Activated naive CD4-positive, alpha-beta T cell (primary cell): Measurements from ENCODE around the gene CRABP1.
"Not testable (repeated sequence)": the region's sequence is repeated elsewhere in the genome, so short reads cannot be mapped to it uniquely, and the experiment has no call there.

ENCODE experiments used
- DNase-seq, 4 experiments: peaks; one replicate each; lab custom pipeline; 2025; lab: John Stamatoyannopoulos, UW

CRABP1 gene

GRCh38 chr15:78374436-78375393 is 34.6 kb downstream of the CRABP1 start:
- no peak for DNase-seq

GRCh38 chr15:78380143-78380542 is 40.0 kb downstream of the CRABP1 start:
- DNase-seq = not testable (repeated sequence)

- no peak for DNase-seq
Measured at GRCh38 chr15:78382114-78382880, 42.1 kb downstream of the CRABP1 start.

- no peak for DNase-seq
Measured at GRCh38 chr15:78384651-78385050, 44.5 kb downstream of the CRABP1 start.

DNA sequence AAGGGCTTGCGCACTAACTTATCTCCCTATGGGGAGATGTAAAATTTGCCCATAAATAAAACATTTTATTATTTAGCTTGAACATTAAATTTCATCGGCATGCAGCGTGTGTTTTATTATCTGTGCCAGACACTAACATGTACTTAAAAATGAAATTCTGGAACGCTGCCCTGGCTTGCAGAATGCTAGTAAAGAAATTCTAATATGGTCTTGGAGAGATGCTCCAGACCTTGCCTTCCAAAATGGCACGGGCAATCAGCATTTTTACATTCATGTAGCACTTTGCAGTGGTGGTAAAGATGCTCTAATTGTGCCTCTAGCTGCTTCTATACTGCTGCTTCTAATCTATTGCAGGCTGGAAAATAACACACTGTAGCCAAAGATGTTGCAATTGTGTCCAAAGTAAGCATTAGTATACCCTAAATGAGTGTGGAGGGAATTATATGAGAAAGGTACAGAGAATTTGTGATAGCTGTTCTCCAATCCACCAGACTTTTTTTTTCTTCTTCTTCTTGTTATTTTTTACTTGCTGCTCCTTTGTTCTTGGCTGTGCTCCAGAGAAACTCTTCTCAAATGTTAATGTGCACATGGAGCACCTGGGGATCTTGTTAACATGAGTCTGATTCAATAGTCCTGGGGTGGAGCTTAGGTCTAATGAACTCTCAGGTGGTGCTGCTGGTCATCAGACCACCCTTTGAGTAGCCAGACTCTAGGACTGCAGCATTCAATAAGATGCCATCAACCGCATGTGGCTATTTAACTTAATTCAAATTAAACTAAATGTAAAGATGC is 47.3 kb downstream of the CRABP1 start:
- DNase-seq = no peak

DNA sequence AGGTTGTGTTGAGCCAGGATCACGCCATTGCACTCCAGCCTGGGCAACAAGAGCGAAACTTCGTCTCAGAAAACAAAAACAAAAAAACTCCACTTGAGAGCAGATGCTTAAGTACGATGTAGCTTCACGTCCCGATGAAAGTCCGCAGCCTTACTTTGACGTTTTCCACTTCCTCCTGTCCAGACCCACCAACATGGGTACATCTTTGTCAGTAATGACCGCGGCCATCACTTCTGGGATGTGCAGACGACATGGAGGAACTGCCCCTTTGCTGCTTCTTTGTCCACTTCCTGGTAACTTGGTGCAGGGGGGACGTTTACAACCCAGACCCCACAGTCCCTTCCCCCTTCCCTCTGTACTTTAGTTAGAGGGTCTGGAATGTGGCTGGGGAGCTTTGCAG is 48.7 kb downstream of the CRABP1 start:
- DNase-seq = no peak

GRCh38 chr15:78389322-78389721 is 49.2 kb downstream of the CRABP1 start:
- DNase-seq = no peak

GRCh38 chr15:78389738-78390137 is 49.6 kb downstream of the CRABP1 start:
- DNase-seq = no peak

- no peak for DNase-seq
Measured at GRCh38 chr15:78390242-78390641, 50.1 kb downstream of the CRABP1 start.

DNA sequence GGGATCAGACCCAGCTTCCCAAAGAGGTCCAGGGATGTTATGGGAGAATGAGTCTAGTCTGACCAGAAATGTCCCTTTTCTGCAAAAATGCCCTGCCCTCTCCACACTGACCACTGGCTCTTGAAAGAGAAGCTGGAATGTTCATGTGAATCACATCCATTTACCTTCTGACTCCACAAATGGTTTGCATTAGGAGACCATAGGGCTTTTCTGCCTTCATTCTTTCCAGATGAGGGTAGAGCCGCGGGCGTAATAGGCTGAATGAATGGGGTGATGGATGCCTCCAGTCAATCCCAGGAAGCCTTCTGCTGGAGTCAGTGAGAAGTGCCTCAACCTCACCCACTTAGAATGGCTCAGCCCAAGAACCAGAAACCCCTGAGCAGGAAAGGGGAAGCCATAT is 50.7 kb downstream of the CRABP1 start:
- DNase-seq = no peak

- DNase-seq = no peak
Measured at GRCh38 chr15:78391781-78392180, 51.6 kb downstream of the CRABP1 start.

DNA sequence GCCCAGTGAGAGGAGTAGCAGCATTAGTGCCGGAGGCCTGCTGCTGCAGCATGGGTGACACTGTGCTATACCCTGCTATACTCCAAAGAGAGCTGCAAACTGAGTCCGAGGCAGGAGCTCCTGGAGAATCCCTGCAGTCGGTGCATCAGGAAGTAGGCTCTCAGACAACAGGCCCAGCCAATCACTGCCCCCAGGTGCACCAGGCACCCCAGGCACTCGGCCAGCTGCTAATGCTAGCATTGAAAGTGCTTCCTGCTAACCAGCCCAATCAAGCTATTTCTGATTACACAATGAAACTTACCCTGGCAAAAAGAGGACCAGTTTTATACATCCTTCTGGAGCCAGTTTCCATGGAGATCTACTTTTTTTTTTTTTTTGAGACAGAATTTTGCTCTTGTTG is 52.3 kb downstream of the CRABP1 start:
- no peak for DNase-seq

DNA sequence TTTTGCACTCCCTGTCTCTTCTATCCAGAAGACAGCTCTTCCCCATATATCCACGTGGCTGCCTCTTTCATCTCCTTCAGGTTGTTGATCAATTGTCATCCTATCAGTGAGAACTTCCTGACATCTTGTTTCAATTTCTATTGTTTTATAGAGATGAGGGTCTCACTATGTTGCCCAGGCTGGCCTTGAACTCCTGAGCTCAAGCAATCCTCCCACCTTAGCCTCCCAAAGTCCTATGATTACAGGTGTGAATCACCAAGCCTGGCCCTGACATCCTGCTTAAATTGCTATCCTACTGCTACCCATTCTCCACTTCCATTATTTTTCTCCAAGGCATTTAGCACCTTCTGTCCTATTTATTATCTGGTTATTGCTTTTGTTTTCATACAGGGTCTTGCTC is 53.0 kb downstream of the CRABP1 start:
- DNase-seq = no peak

DNA sequence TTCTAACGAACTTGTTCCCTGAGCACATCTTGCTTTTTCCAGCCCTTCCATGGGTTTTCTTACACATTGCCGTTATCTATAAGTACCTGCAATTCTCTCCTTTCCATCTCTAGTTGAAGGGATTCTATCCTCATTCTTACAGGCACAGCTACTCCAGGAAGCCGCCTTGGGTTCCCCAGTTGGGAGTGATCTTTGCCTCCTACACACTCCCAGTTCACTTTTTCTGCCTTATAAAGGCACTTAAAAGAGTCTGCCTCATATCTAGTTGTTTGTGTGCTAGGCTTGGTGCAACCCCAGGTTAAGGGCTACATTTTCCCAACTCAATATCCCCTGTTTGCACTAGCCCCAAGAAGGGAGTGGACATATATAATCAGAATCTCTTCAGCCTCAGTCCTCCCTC is 53.9 kb downstream of the CRABP1 start:
- DNase-seq = no peak

DNA sequence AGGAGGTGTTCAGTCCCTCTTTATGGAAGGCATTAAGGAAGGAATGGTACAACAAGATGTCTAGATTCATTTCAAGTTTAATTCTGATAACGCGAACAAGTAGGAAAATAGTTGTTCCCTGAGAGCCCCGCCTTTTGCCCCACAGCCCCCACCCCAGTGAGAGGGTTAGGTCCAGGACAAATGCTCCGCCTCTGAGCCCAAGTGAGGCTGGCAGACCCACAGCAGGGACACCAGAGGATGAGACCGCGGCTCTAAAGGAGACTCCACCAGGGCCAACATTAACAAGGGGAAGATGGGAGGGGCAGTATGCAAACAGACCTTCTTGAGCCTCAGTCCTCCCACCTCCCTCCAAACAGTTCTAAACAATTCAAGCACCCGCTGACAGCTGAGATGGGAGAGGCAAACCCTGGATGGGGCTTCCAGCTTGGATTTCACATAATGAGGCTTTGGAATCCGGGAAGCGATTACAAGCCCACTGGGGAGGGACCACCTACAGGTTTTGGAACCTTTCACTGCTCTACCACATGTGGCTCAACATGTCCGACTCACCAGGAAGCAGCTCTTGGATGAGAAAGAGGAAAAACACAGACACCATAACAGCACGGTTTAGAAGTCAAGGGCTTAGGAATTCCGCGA is 54.9 kb downstream of the CRABP1 start:
- no peak for DNase-seq

DNA sequence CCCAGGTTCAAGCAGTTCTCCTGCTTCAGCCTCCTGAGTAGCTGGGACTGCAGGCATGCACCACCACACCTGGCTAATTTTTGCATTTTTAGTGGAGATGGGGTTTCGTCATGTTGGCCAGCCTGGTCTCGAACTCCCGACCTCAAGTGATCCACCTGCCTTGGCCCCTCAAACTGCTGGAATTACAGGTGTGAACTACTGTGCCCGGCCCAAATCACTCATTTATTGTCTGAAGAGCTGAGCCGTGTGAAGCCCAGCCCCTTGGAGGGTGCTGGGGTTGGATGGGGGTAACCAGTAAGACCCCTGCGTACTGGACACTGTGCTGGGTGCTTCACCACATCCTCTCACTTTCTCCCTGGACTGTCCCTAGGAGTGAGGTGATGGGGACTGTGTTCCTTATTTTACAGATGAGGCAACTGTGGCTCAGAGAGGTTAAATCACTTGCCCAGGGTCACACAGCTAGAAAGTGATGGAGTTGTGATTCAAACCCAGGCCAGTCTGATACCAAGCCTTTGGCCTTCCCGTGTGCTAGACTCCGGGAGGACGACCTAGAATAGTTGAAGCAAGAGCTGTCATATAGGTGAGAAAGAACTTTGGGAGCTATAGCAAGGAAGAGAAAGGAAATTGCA is 56.1 kb downstream of the CRABP1 start:
- DNase-seq = no peak

GRCh38 chr15:78396976-78397375 is 56.8 kb downstream of the CRABP1 start:
- no peak for DNase-seq

- DNase-seq = no peak
Measured at GRCh38 chr15:78397382-78397781, 57.2 kb downstream of the CRABP1 start.
